Fibroblast of lung (primary cell): ENCODE results near the gene TTYH2. TPM values are rescaled to one million over a fixed set of nuclear protein-coding genes. Genes with fewer than 3 reads are reported as not detected.

Experiments
- DNase-seq, 2 donors: peaks; one replicate each; pipeline versions ENCODE4 v3.0.0 to v3.0.0-alpha.2; 2010; ENCODE audit warnings: low read depth in 2 of 2
- H2AFZ ChIP-seq: 2 replicates; pipeline ENCODE4 v1.5.1; 2012; ENCODE audit warnings: low read length, control low read depth, inconsistent platforms
- H3K27ac ChIP-seq: 2 replicates; pipeline ENCODE4 v1.5.1; 2011; ENCODE audit warnings: low read length, control low read depth; ENCODE audit not compliant: insufficient read depth
- H3K27me3 ChIP-seq: 2 replicates; pipeline ENCODE4 v1.5.1; 2011; ENCODE audit warnings: mild to moderate bottlenecking, low read length; ENCODE audit not compliant: control insufficient read depth, insufficient read depth
- H3K36me3 ChIP-seq: 2 replicates; pipeline ENCODE4 v1.5.1; 2011; ENCODE audit warnings: low read length; ENCODE audit not compliant: control insufficient read depth, insufficient read depth
- H3K4me1 ChIP-seq: 2 replicates; pipeline ENCODE4 v1.5.1; 2011; ENCODE audit warnings: low read length; ENCODE audit not compliant: control insufficient read depth, insufficient read depth; ENCODE audit errors: extremely low read depth
- H3K4me2 ChIP-seq: 2 replicates; pipeline ENCODE4 v1.5.1; 2011; ENCODE audit warnings: low read length, control low read depth; ENCODE audit not compliant: insufficient read depth; ENCODE audit errors: extremely low read depth
- H3K4me3 ChIP-seq, 4 experiments: fragments of 200-600 bp in 1 of 4; sonication (generic) in 1 of 4; replicated peaks in 1 of 4; 2 replicates each; pipeline ENCODE4 v1.5.1; 2011 to 2016; ENCODE audit warnings: low read length in 4 of 4, low read depth in 3 of 4, mild to moderate bottlenecking in 3 of 4, control low read depth in 2 of 4, inconsistent platforms in 1 of 4, mixed read lengths in 1 of 4; ENCODE audit not compliant: insufficient read depth in 1 of 4; ENCODE audit errors: control extremely low read depth in 1 of 4
- H3K79me2 ChIP-seq: 2 replicates; pipeline ENCODE4 v1.5.1; 2012; ENCODE audit warnings: mild to moderate bottlenecking, low read length, inconsistent platforms; ENCODE audit not compliant: control insufficient read depth, insufficient read depth
- H3K9ac ChIP-seq: 2 replicates; pipeline ENCODE4 v1.5.1; 2011; ENCODE audit warnings: mild to moderate bottlenecking, low read length, control low read depth; ENCODE audit not compliant: insufficient read depth
- H3K9me3 ChIP-seq: 2 replicates; pipeline ENCODE4 v1.5.1; 2012; ENCODE audit warnings: low read depth, low read length; ENCODE audit not compliant: control insufficient read depth, insufficient read depth
- H4K20me1 ChIP-seq: 2 replicates; pipeline ENCODE4 v1.5.1; 2011; ENCODE audit warnings: low read length; ENCODE audit not compliant: control insufficient read depth, insufficient read depth; ENCODE audit errors: extremely low read depth
- EZH2 ChIP-seq: IDR thresholded peaks from 2 replicates; pipeline ENCODE4 v1.5.1; 2012; ENCODE audit warnings: low read length, control low read depth, mild to moderate bottlenecking; ENCODE audit errors: missing control alignments
- polyA plus RNA-seq, 2 donors: library from polyadenylated mRNA; depleted of rRNA in 1 of 2; stranded (reverse) in 1 of 2; unstranded in 1 of 2; fragments of >200 nt; gene quantifications; 2 replicates each; pipeline ENCODE4 v1.2.1, GENCODE V29; 2011 to 2012; ENCODE audit warnings: missing spikeins in 1 of 2
- total RNA-seq: library from RNA; depleted of rRNA; stranded (reverse); fragments of >200 nt; gene quantifications from 2 replicates; pipeline ENCODE4 v1.2.1, GENCODE V29; 2014
- TF ChIP-seq, protein P1 (sequence below), 2 donors: IDR thresholded peaks in 1 of 2; conservative IDR thresholded peaks in 1 of 2; 1 replicate in 1 of 2; 2 replicates in 1 of 2; pipeline ENCODE4 v1.5.1; 2011 to 2012; ENCODE audit warnings: low read length in 2 of 2, control low read depth in 1 of 2, inconsistent platforms in 1 of 2, low read depth in 1 of 2, mild to moderate bottlenecking in 1 of 2

TTYH2 gene
- total and polyA plus RNA-seq, 2 donors (not counting 1 experiment from before 2014, with no cell fraction given) = 0.99 to 1.2 TPM

DNA sequence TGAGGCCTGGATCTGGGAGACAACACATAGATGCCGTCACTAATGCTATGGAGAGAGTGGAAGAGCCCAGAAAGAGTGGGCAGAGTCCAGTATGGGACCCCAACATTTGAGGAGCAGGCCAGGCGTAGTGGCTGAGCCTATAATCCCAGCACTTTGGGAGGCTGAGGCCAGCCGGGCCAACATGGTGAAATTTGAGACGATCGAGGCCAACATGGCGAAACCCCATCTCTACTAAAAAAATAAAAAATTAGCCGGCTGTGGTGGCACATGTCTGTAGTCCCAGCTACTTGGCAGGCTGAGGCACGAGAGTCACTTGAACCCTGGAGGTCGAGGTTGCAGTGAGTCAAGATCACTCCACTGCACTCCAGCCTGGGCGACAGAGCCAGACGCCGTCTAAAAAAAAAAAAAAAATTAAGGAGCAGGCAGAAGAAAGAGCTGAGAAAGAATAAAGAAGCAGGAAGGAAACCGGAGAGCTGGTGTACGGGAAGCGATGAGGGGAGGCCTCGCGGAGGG is 54.7 kb downstream of the TTYH2 start:
- no peak for DNase-seq
- Histone ChIP-seq H3K27me3 (no peaks in the 10 kb centered on the region), H3K4me3 (no peak overlapping the region), H3K4me2 (no peak overlapping the region), H2AFZ (no peak overlapping the region), H3K27ac (no peak overlapping the region), H3K9ac (no peak overlapping the region), H4K20me1 (no peaks in the 10 kb centered on the region), H3K79me2 (no peaks in the 10 kb centered on the region), H3K9me3 (no peaks in the 10 kb centered on the region), H3K4me1 (no peaks in the 10 kb centered on the region), H3K36me3 (no peaks in the 10 kb centered on the region)
- no peak for TF ChIP-seq EZH2
- TF ChIP-seq, protein P1, sequence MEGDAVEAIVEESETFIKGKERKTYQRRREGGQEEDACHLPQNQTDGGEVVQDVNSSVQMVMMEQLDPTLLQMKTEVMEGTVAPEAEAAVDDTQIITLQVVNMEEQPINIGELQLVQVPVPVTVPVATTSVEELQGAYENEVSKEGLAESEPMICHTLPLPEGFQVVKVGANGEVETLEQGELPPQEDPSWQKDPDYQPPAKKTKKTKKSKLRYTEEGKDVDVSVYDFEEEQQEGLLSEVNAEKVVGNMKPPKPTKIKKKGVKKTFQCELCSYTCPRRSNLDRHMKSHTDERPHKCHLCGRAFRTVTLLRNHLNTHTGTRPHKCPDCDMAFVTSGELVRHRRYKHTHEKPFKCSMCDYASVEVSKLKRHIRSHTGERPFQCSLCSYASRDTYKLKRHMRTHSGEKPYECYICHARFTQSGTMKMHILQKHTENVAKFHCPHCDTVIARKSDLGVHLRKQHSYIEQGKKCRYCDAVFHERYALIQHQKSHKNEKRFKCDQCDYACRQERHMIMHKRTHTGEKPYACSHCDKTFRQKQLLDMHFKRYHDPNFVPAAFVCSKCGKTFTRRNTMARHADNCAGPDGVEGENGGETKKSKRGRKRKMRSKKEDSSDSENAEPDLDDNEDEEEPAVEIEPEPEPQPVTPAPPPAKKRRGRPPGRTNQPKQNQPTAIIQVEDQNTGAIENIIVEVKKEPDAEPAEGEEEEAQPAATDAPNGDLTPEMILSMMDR (conservative IDR thresholded peaks at IDR 0.05 in 1 of 2, IDR thresholded peaks at IDR 0.05 in 1 of 2; ENCODE audit: low read depth in 1 of 2, low read length in 2 of 2) = no peak

DNA sequence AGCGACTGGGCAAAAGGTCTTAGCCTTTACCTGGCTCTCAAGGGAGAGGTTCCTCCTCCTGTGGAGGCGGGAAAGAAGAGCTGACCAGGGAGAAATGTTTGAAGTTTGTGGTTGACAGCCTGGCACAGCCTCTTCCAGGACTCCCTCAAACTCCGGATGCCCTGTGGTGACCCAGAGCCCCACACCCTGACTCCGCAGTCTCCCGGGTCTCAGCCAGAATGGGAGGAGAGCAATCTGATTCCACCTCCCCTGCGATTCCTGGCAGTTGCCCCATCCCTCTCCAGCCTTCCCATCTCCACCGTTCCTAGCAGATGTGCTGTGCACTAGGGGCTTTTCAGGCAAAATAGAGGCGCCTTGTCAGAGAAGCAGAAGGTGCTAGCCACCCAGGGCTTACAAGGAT is 55.2 kb downstream of the TTYH2 start:
- no peak overlapping the region for H3K9ac ChIP-seq
- no peaks in the 10 kb centered on the region for H3K79me2 ChIP-seq
- no peaks in the 10 kb centered on the region for H3K27me3 ChIP-seq
- H3K36me3 ChIP-seq = no peaks in the 10 kb centered on the region
- no peak overlapping the region for H3K27ac ChIP-seq
- no peaks in the 10 kb centered on the region for H4K20me1 ChIP-seq
- H3K4me1 ChIP-seq = no peaks in the 10 kb centered on the region
- no peak overlapping the region for H3K4me3 ChIP-seq
- no peak for DNase-seq
- no peak overlapping the region for H3K4me2 ChIP-seq
- TF ChIP-seq EZH2 = no peak
- TF ChIP-seq, protein P1 (conservative IDR thresholded peaks at IDR 0.05 in 1 of 2, IDR thresholded peaks at IDR 0.05 in 1 of 2; ENCODE audit: low read depth in 1 of 2, low read length in 2 of 2) = no peak
- H3K9me3 ChIP-seq = no peaks in the 10 kb centered on the region
- H2AFZ ChIP-seq = no peak overlapping the region

DNA sequence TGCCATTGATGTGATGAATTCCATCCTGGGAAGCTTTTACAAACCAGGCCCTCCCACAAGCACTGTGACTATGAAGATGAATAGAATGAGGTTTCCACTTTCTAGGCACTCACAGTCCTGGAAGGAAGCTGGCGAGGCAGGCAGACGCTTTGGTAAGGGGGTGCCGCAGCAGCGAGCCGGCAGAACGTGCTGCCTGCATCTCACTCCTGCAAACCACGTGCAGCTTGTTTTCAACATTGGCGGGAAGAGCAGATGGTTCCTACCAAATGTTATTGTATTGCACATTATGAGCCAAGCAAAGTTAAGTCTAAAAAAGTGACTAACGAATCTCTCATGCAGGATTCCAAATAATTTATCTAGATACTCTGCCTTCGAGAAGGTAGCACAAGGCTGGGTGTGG is 57.0 kb downstream of the TTYH2 start:
- no peak for DNase-seq
- no peak overlapping the region for H3K4me3 ChIP-seq
- no peak overlapping the region for H2AFZ ChIP-seq
- H3K4me1 ChIP-seq = no peaks in the 10 kb centered on the region
- H4K20me1 ChIP-seq = no peaks in the 10 kb centered on the region
- TF ChIP-seq EZH2 = no peak
- TF ChIP-seq, protein P1 (conservative IDR thresholded peaks at IDR 0.05 in 1 of 2, IDR thresholded peaks at IDR 0.05 in 1 of 2; ENCODE audit: low read depth in 1 of 2, low read length in 2 of 2) = no peak
- no peaks in the 10 kb centered on the region for H3K36me3 ChIP-seq
- H3K4me2 ChIP-seq = no peak overlapping the region
- no peak overlapping the region for H3K27ac ChIP-seq
- H3K9ac ChIP-seq = no peak overlapping the region
- H3K27me3 ChIP-seq = no peaks in the 10 kb centered on the region
- H3K79me2 ChIP-seq = no peaks in the 10 kb centered on the region
- no peaks in the 10 kb centered on the region for H3K9me3 ChIP-seq
